ENCODE measurements around the gene SIAH2. TPM values are rescaled to one million over a fixed set of nuclear protein-coding genes. Genes with fewer than 3 reads are reported as not detected.
A peak's percentile ranks its signal among the peaks of the same experiment; 100 is the strongest.

Gene SIAH2
- total RNA-seq, 1 donor from 2014 or later: 27.6 TPM

DNA sequence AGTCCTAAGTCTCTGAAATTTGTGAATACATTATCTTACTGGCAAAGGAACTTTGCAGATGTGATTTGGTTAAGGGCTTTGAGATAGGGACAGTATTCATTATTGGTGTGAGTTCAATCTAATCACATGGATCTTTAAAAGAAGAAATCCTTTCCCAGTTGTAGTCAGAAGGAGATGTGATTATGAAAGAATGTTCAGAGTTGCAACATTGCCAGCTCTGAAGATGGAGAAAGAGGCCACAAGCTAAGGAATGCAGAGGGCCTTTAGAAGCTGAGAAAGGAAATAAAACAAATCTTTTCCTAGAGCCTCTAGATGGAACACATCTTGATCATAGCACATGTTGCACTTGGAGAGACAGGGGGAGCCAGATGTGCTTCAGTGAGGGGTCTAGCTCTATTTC, 27.7 kb upstream of the SIAH2 start:
- TF ChIP-seq, protein P1, sequence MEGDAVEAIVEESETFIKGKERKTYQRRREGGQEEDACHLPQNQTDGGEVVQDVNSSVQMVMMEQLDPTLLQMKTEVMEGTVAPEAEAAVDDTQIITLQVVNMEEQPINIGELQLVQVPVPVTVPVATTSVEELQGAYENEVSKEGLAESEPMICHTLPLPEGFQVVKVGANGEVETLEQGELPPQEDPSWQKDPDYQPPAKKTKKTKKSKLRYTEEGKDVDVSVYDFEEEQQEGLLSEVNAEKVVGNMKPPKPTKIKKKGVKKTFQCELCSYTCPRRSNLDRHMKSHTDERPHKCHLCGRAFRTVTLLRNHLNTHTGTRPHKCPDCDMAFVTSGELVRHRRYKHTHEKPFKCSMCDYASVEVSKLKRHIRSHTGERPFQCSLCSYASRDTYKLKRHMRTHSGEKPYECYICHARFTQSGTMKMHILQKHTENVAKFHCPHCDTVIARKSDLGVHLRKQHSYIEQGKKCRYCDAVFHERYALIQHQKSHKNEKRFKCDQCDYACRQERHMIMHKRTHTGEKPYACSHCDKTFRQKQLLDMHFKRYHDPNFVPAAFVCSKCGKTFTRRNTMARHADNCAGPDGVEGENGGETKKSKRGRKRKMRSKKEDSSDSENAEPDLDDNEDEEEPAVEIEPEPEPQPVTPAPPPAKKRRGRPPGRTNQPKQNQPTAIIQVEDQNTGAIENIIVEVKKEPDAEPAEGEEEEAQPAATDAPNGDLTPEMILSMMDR (IDR thresholded peaks at IDR 0.05): no peak
- no peaks in the 10 kb centered on the region for H3K36me3 Mint-ChIP-seq (ENCODE audit: unreplicated experiment)
- peaks cover 6% of the 10 kb centered on the region for H3K4me1 Mint-ChIP-seq (ENCODE audit: unreplicated experiment)
- no peak for DNase-seq (ENCODE audit: extremely low spot score, unreplicated experiment)
- no peak overlapping the region for H3K27ac Mint-ChIP-seq (ENCODE audit: unreplicated experiment)
- H3K4me3 Mint-ChIP-seq (ENCODE audit: unreplicated experiment): no peak overlapping the region
- H3K27me3 Mint-ChIP-seq (ENCODE audit: unreplicated experiment): peaks cover 20% of the 10 kb centered on the region
- peaks cover 4% of the 10 kb centered on the region for H3K9me3 Mint-ChIP-seq (ENCODE audit: unreplicated experiment)

GRCh38 chr3:150789451-150789850, 26.5 kb upstream of the SIAH2 start:
- H3K4me3 Mint-ChIP-seq (ENCODE audit: unreplicated experiment): no peak overlapping the region
- DNase-seq (ENCODE audit: extremely low spot score, unreplicated experiment): no peak
- H3K27me3 Mint-ChIP-seq (ENCODE audit: unreplicated experiment): peaks cover 13% of the 10 kb centered on the region
- no peak overlapping the region for H3K27ac Mint-ChIP-seq (ENCODE audit: unreplicated experiment)
- TF ChIP-seq, protein P1 (IDR thresholded peaks at IDR 0.05): no peak
- no peaks in the 10 kb centered on the region for H3K36me3 Mint-ChIP-seq (ENCODE audit: unreplicated experiment)
- peaks cover 4% of the 10 kb centered on the region for H3K9me3 Mint-ChIP-seq (ENCODE audit: unreplicated experiment)
- peaks cover 6% of the 10 kb centered on the region for H3K4me1 Mint-ChIP-seq (ENCODE audit: unreplicated experiment)

DNA sequence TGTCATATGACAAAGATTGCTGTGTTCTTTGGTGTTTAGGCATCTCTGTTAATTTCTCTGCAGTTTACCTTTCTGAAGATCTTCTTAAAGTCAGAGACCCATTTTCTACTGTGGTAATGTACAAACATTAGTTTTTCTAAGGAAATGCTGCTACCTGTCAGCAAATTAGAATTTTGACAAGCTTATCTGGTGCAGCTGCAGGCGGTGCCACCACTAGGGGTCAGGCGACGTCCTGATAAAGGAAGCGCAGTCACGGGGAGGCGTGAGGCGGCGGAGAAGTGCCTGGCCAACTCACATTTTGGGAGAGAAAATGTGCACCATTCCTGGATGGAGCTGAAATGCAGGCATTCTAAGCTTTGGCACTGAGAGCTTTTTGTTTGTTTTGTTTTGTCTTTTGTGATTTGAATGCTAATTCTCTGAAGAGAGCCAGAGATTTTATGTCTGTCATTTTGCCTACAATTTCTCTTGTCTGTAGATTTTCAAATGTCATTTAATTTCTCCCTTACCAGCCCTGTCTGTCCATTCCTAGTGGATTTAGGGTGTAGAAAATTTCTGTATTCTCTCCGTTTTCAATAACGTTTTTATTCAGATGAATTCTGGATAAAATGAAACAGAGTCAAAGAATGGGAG, 24.9 kb upstream of the SIAH2 start:
- TF ChIP-seq, protein P1 (IDR thresholded peaks at IDR 0.05): peak; percentile 91
- Mint-ChIP-seq H3K4me1 (ENCODE audit: unreplicated experiment) (peaks cover 6% of the 10 kb centered on the region), H3K27me3 (ENCODE audit: unreplicated experiment) (peaks cover 13% of the 10 kb centered on the region), H3K9me3 (ENCODE audit: unreplicated experiment) (peaks cover 4% of the 10 kb centered on the region), H3K4me3 (ENCODE audit: unreplicated experiment) (peak overlapping the region; percentile 29), H3K27ac (ENCODE audit: unreplicated experiment) (no peak overlapping the region), H3K36me3 (ENCODE audit: unreplicated experiment) (no peaks in the 10 kb centered on the region)
- DNase-seq (ENCODE audit: extremely low spot score, unreplicated experiment): no peak

- TF ChIP-seq, protein P1 (IDR thresholded peaks at IDR 0.05): no peak
- no peaks in the 10 kb centered on the region for H3K36me3 Mint-ChIP-seq (ENCODE audit: unreplicated experiment)
- peaks cover 13% of the 10 kb centered on the region for H3K27me3 Mint-ChIP-seq (ENCODE audit: unreplicated experiment)
- H3K4me3 Mint-ChIP-seq (ENCODE audit: unreplicated experiment): no peak overlapping the region
- no peak for DNase-seq (ENCODE audit: extremely low spot score, unreplicated experiment)
- no peak overlapping the region for H3K27ac Mint-ChIP-seq (ENCODE audit: unreplicated experiment)
- H3K4me1 Mint-ChIP-seq (ENCODE audit: unreplicated experiment): peaks cover 6% of the 10 kb centered on the region
- H3K9me3 Mint-ChIP-seq (ENCODE audit: unreplicated experiment): peaks cover 4% of the 10 kb centered on the region
Observed at GRCh38 chr3:150786791-150787190, 23.8 kb upstream of the SIAH2 start.

DNA sequence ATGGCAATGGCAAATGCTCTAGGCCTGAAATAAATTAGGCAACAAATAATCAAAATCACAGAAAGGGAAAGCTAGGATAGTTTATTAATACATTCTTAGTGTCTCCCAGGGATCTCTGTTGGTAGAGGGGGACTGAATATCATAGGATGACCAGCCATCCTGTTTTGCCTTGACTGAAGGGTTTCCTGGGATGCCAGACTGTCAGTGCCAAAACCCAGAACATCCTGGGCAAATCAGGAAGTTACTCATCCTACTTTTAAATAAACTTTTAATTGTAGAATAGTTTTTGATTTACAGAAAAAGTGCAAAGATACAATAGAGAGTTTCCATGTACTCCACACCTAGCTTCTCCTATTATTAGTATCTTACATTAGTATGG, 21.8 kb upstream of the SIAH2 start:
- H3K4me1 Mint-ChIP-seq (ENCODE audit: unreplicated experiment): peaks cover 6% of the 10 kb centered on the region
- no peak overlapping the region for H3K27ac Mint-ChIP-seq (ENCODE audit: unreplicated experiment)
- no peaks in the 10 kb centered on the region for H3K9me3 Mint-ChIP-seq (ENCODE audit: unreplicated experiment)
- H3K27me3 Mint-ChIP-seq (ENCODE audit: unreplicated experiment): peaks cover 8% of the 10 kb centered on the region
- TF ChIP-seq, protein P1 (IDR thresholded peaks at IDR 0.05): no peak
- no peaks in the 10 kb centered on the region for H3K36me3 Mint-ChIP-seq (ENCODE audit: unreplicated experiment)
- H3K4me3 Mint-ChIP-seq (ENCODE audit: unreplicated experiment): no peak overlapping the region
- no peak for DNase-seq (ENCODE audit: extremely low spot score, unreplicated experiment)

Measured in osteocyte (in vitro differentiated cells).